Keratinocyte (primary cell): Measurements from ENCODE around the gene NPM1. TPM values are rescaled to one million over a fixed set of nuclear protein-coding genes. Genes with fewer than 3 reads are reported as not detected.
"Not testable (repeated sequence)": the region's sequence is repeated elsewhere in the genome, so short reads cannot be mapped to it uniquely, and the experiment has no call there.

Source experiments
- DNase-seq: peaks from one replicate; pipeline ENCODE4 v3.0.0-alpha.2; 2011; ENCODE audit warnings: low read depth, missing footprints, low spot score
- FAIRE-seq: peaks from 2 replicates; lab custom pipeline; 2011; peaks lifted over from hg19 to GRCh38; lab: Jason Lieb, UNC
- H2AFZ ChIP-seq: 2 replicates; pipeline ENCODE4 v1.6.0; 2012; ENCODE audit warnings: low read length, control low read depth, inconsistent platforms; ENCODE audit not compliant: control insufficient read depth
- H3K27ac ChIP-seq: 2 replicates; pipeline ENCODE4 v1.5.1; 2011; ENCODE audit warnings: low read length; ENCODE audit not compliant: control insufficient read depth, insufficient read depth
- H3K27me3 ChIP-seq: 3 replicates; pipeline ENCODE4 v1.6.0; 2011; ENCODE audit warnings: low read length; ENCODE audit not compliant: control insufficient read depth, insufficient read depth; ENCODE audit errors: extremely low read depth
- H3K36me3 ChIP-seq, 2 experiments: 2 replicates in 1 of 2; 3 replicates in 1 of 2; pipeline ENCODE4 v1.5.1; 2011; ENCODE audit warnings: low read length in 2 of 2, mild to moderate bottlenecking in 1 of 2; ENCODE audit not compliant: control insufficient read depth in 2 of 2, insufficient read depth in 2 of 2; ENCODE audit errors: extremely low read depth in 1 of 2
- H3K4me1 ChIP-seq: 3 replicates; pipeline ENCODE4 v1.5.1; 2011; ENCODE audit warnings: low read length; ENCODE audit not compliant: control insufficient read depth, insufficient read depth; ENCODE audit errors: extremely low read depth
- H3K4me2 ChIP-seq: 3 replicates; pipeline ENCODE4 v1.6.0; 2011; ENCODE audit warnings: low read depth, low read length; ENCODE audit not compliant: control insufficient read depth, insufficient read depth; ENCODE audit errors: extremely low read depth
- H3K4me3 ChIP-seq, 3 experiments: fragments of 200-600 bp in 1 of 3; sonication (generic) in 1 of 3; 2 replicates in 2 of 3; 3 replicates in 1 of 3; pipeline ENCODE4 v1.5.1; 2011 to 2016; ENCODE audit warnings: low read length in 3 of 3, mild to moderate bottlenecking in 3 of 3, control low read depth in 2 of 3, inconsistent platforms in 1 of 3, low read depth in 1 of 3, mixed read lengths in 1 of 3, mixed run types in 1 of 3, moderate library complexity in 1 of 3; ENCODE audit not compliant: control insufficient read depth in 2 of 3, insufficient read depth in 2 of 3; ENCODE audit errors: extremely low read depth in 1 of 3
- H3K79me2 ChIP-seq: 2 replicates; pipeline ENCODE4 v1.6.0; 2012; ENCODE audit warnings: low read length; ENCODE audit not compliant: control insufficient read depth, insufficient read depth
- H3K9ac ChIP-seq: 3 replicates; pipeline ENCODE4 v1.6.0; 2011; ENCODE audit warnings: low read length; ENCODE audit not compliant: control insufficient read depth, insufficient read depth; ENCODE audit errors: extremely low read depth
- H3K9me1 ChIP-seq: 3 replicates; pipeline ENCODE4 v1.6.0; 2011; ENCODE audit warnings: low read length; ENCODE audit not compliant: control insufficient read depth, insufficient read depth; ENCODE audit errors: extremely low read depth
- H3K9me3 ChIP-seq: 2 replicates; pipeline ENCODE4 v1.5.1; 2012; ENCODE audit warnings: low read depth, low read length; ENCODE audit not compliant: control insufficient read depth
- H4K20me1 ChIP-seq: 3 replicates; pipeline ENCODE4 v1.6.0; 2011; ENCODE audit warnings: low read length; ENCODE audit not compliant: control insufficient read depth, insufficient read depth; ENCODE audit errors: extremely low read depth
- CTCF ChIP-seq, 3 experiments: IDR thresholded peaks in 1 of 3; conservative IDR thresholded peaks in 1 of 3; optimal IDR thresholded peaks in 1 of 3; 2 replicates in 2 of 3; 3 replicates in 1 of 3; pipeline versions ENCODE3 to v1.5.1; 2011; ENCODE audit warnings: low read length in 3 of 3, mild to moderate bottlenecking in 3 of 3, moderate library complexity in 2 of 3, control low read depth in 1 of 3, inconsistent platforms in 1 of 3; ENCODE audit not compliant: insufficient read depth in 2 of 3; ENCODE audit errors: extremely low read depth in 1 of 3
- EZH2 ChIP-seq: IDR thresholded peaks from one replicate; pipeline ENCODE4 v1.6.1; 2012; ENCODE audit warnings: inconsistent platforms, mild to moderate bottlenecking, low read length, moderate library complexity
- dilution Hi-C: fragments of 300-500 bp; cut with MboI; formaldehyde crosslinking; loops from one replicate; pipeline ENCODE4 v1.7.0; 2020; ENCODE audit warnings: low sequenced_read_pairs; ENCODE audit not compliant: extremely low pct_ligation_motif_present
- polyA plus RNA-seq, 5 experiments: library from polyadenylated mRNA; depleted of rRNA in 3 of 5; stranded (reverse) in 3 of 5; stranded (forward) in 1 of 5; unstranded in 1 of 5; fragments of >200 nt; gene quantifications; 1 replicate in 1 of 5; 2 replicates in 3 of 5; 3 replicates in 1 of 5; pipeline versions ENCODE4 v1.2.1 to v1.2.3, GENCODE V29; 2011 to 2012; ENCODE audit warnings: missing spikeins in 2 of 5, low read depth in 1 of 5, low replicate concordance in 1 of 5

Gene NPM1
- polyA plus RNA-seq, 1 donor (not counting 4 experiments of a cell fraction or from before 2014, with no cell fraction given): 2,398 TPM

- Histone ChIP-seq H3K9ac (no peak overlapping the region), H3K27ac (no peak overlapping the region), H3K4me1 (peaks cover 13% of the 10 kb centered on the region), H3K9me1 (peaks cover under 1% of the 10 kb centered on the region), H3K36me3 (peaks cover 29 to 70% of the 10 kb centered on the region in 2 experiments), H3K4me3 (no peak overlapping the region), H2AFZ (no peak overlapping the region), H3K79me2 (peaks cover 97% of the 10 kb centered on the region), H3K27me3 (no peaks in the 10 kb centered on the region), H3K9me3 (no peaks in the 10 kb centered on the region), H3K4me2 (no peak overlapping the region), H4K20me1 (peaks cover 90% of the 10 kb centered on the region)
- dilution Hi-C loops: no loop called here
- no peak for FAIRE-seq
- no peak for TF ChIP-seq CTCF (optimal IDR thresholded peaks at IDR 0.05 in 1 of 3, IDR thresholded peaks at IDR 0.05 in 1 of 3, conservative IDR thresholded peaks at IDR 0.05 in 1 of 3; ENCODE audit: extremely low read depth in 1 of 3, insufficient read depth in 2 of 3, low read length in 3 of 3)
- TF ChIP-seq EZH2: no peak
- DNase-seq: no peak
Observed at GRCh38 chr5:171397190-171397589, 9.5 kb downstream of the NPM1 start.

GRCh38 chr5:171397599-171397998, 9.9 kb downstream of the NPM1 start:
- Histone ChIP-seq H2AFZ (no peak overlapping the region), H3K4me1 (peaks cover 12% of the 10 kb centered on the region), H4K20me1 (peaks cover 87% of the 10 kb centered on the region), H3K79me2 (peaks cover 93% of the 10 kb centered on the region), H3K9me1 (no peaks in the 10 kb centered on the region), H3K9ac (no peak overlapping the region), H3K36me3 (peaks cover 27 to 69% of the 10 kb centered on the region in 2 experiments), H3K27ac (no peak overlapping the region), H3K4me3 (no peak overlapping the region), H3K4me2 (no peak overlapping the region), H3K9me3 (no peaks in the 10 kb centered on the region), H3K27me3 (no peaks in the 10 kb centered on the region)
- DNase-seq: no peak
- dilution Hi-C loops: no loop called here
- TF ChIP-seq CTCF (optimal IDR thresholded peaks at IDR 0.05 in 1 of 3, IDR thresholded peaks at IDR 0.05 in 1 of 3, conservative IDR thresholded peaks at IDR 0.05 in 1 of 3; ENCODE audit: extremely low read depth in 1 of 3, insufficient read depth in 2 of 3, low read length in 3 of 3): no peak
- no peak for TF ChIP-seq EZH2
- FAIRE-seq: no peak

GRCh38 chr5:171398660-171399059, 11.0 kb downstream of the NPM1 start:
- H3K27me3 ChIP-seq, H3K27ac ChIP-seq, DNase-seq, dilution Hi-C loops, H3K9me1 ChIP-seq, H3K9ac ChIP-seq, H3K4me2 ChIP-seq, H3K4me3 ChIP-seq, H3K9me3 ChIP-seq, FAIRE-seq, H2AFZ ChIP-seq: not testable (repeated sequence)
- H3K4me1 ChIP-seq: peaks cover 12% of the 10 kb centered on the region
- H4K20me1 ChIP-seq: peaks cover 77% of the 10 kb centered on the region
- H3K79me2 ChIP-seq: peaks cover 82% of the 10 kb centered on the region
- peaks cover 27 to 63% of the 10 kb centered on the region in 2 experiments for H3K36me3 ChIP-seq
